WTC11 (cell line): ENCODE data around the gene CRB1. TPM values are rescaled to one million over a fixed set of nuclear protein-coding genes. Genes with fewer than 3 reads are reported as not detected.

ENCODE experiments used
- ATAC-seq: fragments of 200-7000 bp; cut with Tn5 transposase; 2 replicates; pipeline ENCODE4 v1.10.0; 2021; ENCODE audit warnings: mild to moderate bottlenecking, moderate library complexity
- CTCF ChIA-PET: fragments of 300-600 bp; sonication (Branson Sonifier 250); formaldehyde crosslinking; loops from one replicate; lab custom pipeline; 2021; ENCODE audit warnings: antibody characterized with exemption; lab: Charles Lee
- POLR2A ChIA-PET: fragments of 350-600 bp; sonication (Branson Sonifier 250); formaldehyde crosslinking; loops from one replicate; lab custom pipeline; 2021; ENCODE audit warnings: antibody characterized with exemption; lab: Charles Lee
- DNase-seq: peaks from one replicate; pipeline ENCODE4 v3.0.0; 2021; ENCODE audit warnings: low spot score
- H3K27ac Mint-ChIP-seq: 2 replicates; pipeline ENCODE4 v1.8.0; 2021; ENCODE audit warnings: mixed read lengths
- H3K27me3 Mint-ChIP-seq: 2 replicates; pipeline ENCODE4 v1.8.0; 2021; ENCODE audit warnings: low read depth, mild to moderate bottlenecking, moderate library complexity, mixed read lengths
- H3K36me3 Mint-ChIP-seq: 2 replicates; pipeline ENCODE4 v1.8.0; 2021; ENCODE audit warnings: mixed read lengths
- H3K4me1 Mint-ChIP-seq: 2 replicates; pipeline ENCODE4 v1.8.0; 2022; ENCODE audit warnings: mixed read lengths
- H3K4me3 Mint-ChIP-seq: 2 replicates; pipeline ENCODE4 v1.8.0; 2021; ENCODE audit warnings: mild to moderate bottlenecking, moderate library complexity, mixed read lengths
- H3K9me3 Mint-ChIP-seq: 2 replicates; pipeline ENCODE4 v1.8.0; 2021; ENCODE audit warnings: mixed read lengths
- ELF4 ChIP-seq: sonication (generic); formaldehyde crosslinking; IDR thresholded peaks from 2 replicates; pipeline ENCODE4 v1.8.1; 2022; ENCODE audit warnings: low read depth, mild to moderate bottlenecking, moderate library complexity, missing genetic modification reagents
- ESRRA ChIP-seq: sonication (generic); formaldehyde crosslinking; IDR thresholded peaks from 2 replicates; pipeline ENCODE4 v1.8.1; 2022; ENCODE audit warnings: mild to moderate bottlenecking, missing genetic modification reagents, borderline replicate concordance
- FOXP1 ChIP-seq: sonication (generic); formaldehyde crosslinking; IDR thresholded peaks from 2 replicates; pipeline ENCODE4 v1.8.0; 2022; ENCODE audit warnings: missing genetic modification reagents, mild to moderate bottlenecking, moderate library complexity, borderline replicate concordance
- GTF2I ChIP-seq: fragments of 250-450 bp; sonication (Bioruptor Pico); conservative IDR thresholded peaks from 2 replicates; pipeline ENCODE4 v1.4.0; 2021; ENCODE audit warnings: mild to moderate bottlenecking
- HMGA2 ChIP-seq: fragments of 250-450 bp; sonication (Bioruptor Pico); IDR thresholded peaks from 2 replicates; pipeline ENCODE4 v1.4.0; 2021; ENCODE audit warnings: mild to moderate bottlenecking, moderate library complexity
- JUN ChIP-seq: sonication (generic); formaldehyde crosslinking; IDR thresholded peaks from 2 replicates; pipeline ENCODE4 v1.8.0; 2023; ENCODE audit warnings: mild to moderate bottlenecking, missing genetic modification reagents
- NR1H2 ChIP-seq: sonication (generic); formaldehyde crosslinking; IDR thresholded peaks from 2 replicates; pipeline ENCODE4 v1.9.0; 2021; ENCODE audit warnings: mild to moderate bottlenecking, moderate library complexity, missing genetic modification reagents
- NR2C2 ChIP-seq: sonication (generic); formaldehyde crosslinking; IDR thresholded peaks from 2 replicates; pipeline ENCODE4 v1.8.0; 2022; ENCODE audit warnings: mild to moderate bottlenecking, missing genetic modification reagents
- PRRX2 ChIP-seq: fragments of 250-450 bp; sonication (Bioruptor Pico); IDR thresholded peaks from 2 replicates; pipeline ENCODE4 v1.8.0; 2021; ENCODE audit warnings: mild to moderate bottlenecking
- SMAD4 ChIP-seq: sonication (generic); formaldehyde crosslinking; IDR thresholded peaks from 2 replicates; pipeline ENCODE4 v1.8.0; 2022; ENCODE audit warnings: mild to moderate bottlenecking, missing genetic modification reagents
- SOX15 ChIP-seq: fragments of 250-450 bp; sonication (Bioruptor Pico); IDR thresholded peaks from 2 replicates; pipeline ENCODE4 v1.9.0; 2021; ENCODE audit warnings: mild to moderate bottlenecking
- TEAD1 ChIP-seq: sonication (generic); formaldehyde crosslinking; IDR thresholded peaks from 2 replicates; pipeline ENCODE4 v1.8.0; 2022; ENCODE audit warnings: mild to moderate bottlenecking, missing genetic modification reagents
- ZBTB21 ChIP-seq: sonication (generic); formaldehyde crosslinking; IDR thresholded peaks from 2 replicates; pipeline ENCODE4 v1.8.1; 2023; ENCODE audit warnings: mild to moderate bottlenecking, missing genetic modification reagents, borderline replicate concordance
- ZNF232 ChIP-seq: sonication (generic); formaldehyde crosslinking; IDR thresholded peaks from 2 replicates; pipeline ENCODE4 v1.8.0; 2022; ENCODE audit warnings: mild to moderate bottlenecking, missing genetic modification reagents
- ZNF416 ChIP-seq: fragments of 250-450 bp; sonication (Bioruptor Pico); IDR thresholded peaks from 2 replicates; pipeline ENCODE4 v1.9.0; 2021; ENCODE audit warnings: mild to moderate bottlenecking, inconsistent platforms
- ZNF423 ChIP-seq: fragments of 250-450 bp; sonication (Bioruptor Pico); IDR thresholded peaks from 2 replicates; pipeline ENCODE4 v2.1.2; 2022; ENCODE audit warnings: mild to moderate bottlenecking, moderate library complexity
- total RNA-seq: library from RNA; stranded (reverse); gene quantifications from 3 replicates; pipeline ENCODE4 v1.2.3, GENCODE V29; 2021
- TF ChIP-seq, protein P1 (sequence below): sonication (generic); formaldehyde crosslinking; IDR thresholded peaks from 2 replicates; pipeline ENCODE4 v1.8.0; 2022; ENCODE audit warnings: mild to moderate bottlenecking, missing genetic modification reagents
- TF ChIP-seq, protein P2 (sequence below): sonication (generic); formaldehyde crosslinking; IDR thresholded peaks from 2 replicates; pipeline ENCODE4 v1.8.0; 2022; ENCODE audit warnings: mild to moderate bottlenecking, missing genetic modification reagents
- TF ChIP-seq, protein P3 (sequence below): fragments of 250-450 bp; sonication (Bioruptor Pico); conservative IDR thresholded peaks from 2 replicates; pipeline ENCODE4 v1.9.0; 2021; ENCODE audit warnings: mild to moderate bottlenecking
- TF ChIP-seq, protein P4 (sequence below): sonication (generic); formaldehyde crosslinking; IDR thresholded peaks from 2 replicates; pipeline ENCODE4 v1.8.1; 2022; ENCODE audit warnings: mild to moderate bottlenecking, missing genetic modification reagents, moderate library complexity, borderline replicate concordance
- TF ChIP-seq, protein P5 (sequence below): fragments of 250-450 bp; sonication (Bioruptor Pico); IDR thresholded peaks from 2 replicates; pipeline ENCODE4 v2.1.2; 2022; ENCODE audit warnings: mild to moderate bottlenecking, moderate library complexity
- TF ChIP-seq, protein P6 (sequence below): sonication (generic); formaldehyde crosslinking; IDR thresholded peaks from 2 replicates; pipeline ENCODE4 v1.8.0; 2023; ENCODE audit warnings: missing genetic modification reagents
- TF ChIP-seq, protein P7 (sequence below): sonication (generic); formaldehyde crosslinking; IDR thresholded peaks from 2 replicates; pipeline ENCODE4 v1.8.0; 2023; ENCODE audit warnings: mild to moderate bottlenecking, missing genetic modification reagents
- TF ChIP-seq, protein P8 (sequence below): fragments of 250-450 bp; sonication (Bioruptor Pico); IDR thresholded peaks from 2 replicates; pipeline ENCODE4 v1.9.0; 2021; ENCODE audit warnings: mild to moderate bottlenecking

The CRB1 gene
- total RNA-seq, 1 experiment from 2014 or later = 0.11 TPM

DNA sequence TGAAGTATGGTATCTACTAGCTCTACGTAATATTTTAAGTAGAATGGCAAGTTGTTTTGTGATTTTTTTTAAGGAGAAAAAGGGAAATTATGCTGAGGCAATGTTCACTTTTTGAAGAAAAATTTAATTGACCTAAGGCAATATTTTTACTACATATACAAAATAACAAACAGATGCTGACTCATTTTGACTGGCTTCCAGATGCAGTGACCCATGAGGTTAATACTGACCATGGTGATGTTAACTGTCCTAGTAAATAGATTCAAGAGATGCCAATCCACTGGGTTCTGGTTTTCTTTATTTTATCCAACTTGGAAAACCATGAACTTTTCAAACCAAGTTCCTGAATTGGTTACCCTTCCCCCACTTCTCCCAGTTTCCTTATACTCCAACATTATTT is 154.9 kb downstream of the CRB1 start:
- DNase-seq (no peak), ATAC-seq (no peak)
- TF ChIP-seq, protein P1, sequence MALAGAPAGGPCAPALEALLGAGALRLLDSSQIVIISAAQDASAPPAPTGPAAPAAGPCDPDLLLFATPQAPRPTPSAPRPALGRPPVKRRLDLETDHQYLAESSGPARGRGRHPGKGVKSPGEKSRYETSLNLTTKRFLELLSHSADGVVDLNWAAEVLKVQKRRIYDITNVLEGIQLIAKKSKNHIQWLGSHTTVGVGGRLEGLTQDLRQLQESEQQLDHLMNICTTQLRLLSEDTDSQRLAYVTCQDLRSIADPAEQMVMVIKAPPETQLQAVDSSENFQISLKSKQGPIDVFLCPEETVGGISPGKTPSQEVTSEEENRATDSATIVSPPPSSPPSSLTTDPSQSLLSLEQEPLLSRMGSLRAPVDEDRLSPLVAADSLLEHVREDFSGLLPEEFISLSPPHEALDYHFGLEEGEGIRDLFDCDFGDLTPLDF = no peak
- no peak for TF ChIP-seq ZBTB21 (CRISPR knock-in tag)
- POLR2A ChIA-PET = no interaction called here
- Mint-ChIP-seq H3K27ac (no peak overlapping the region), H3K4me1 (no peaks in the 10 kb centered on the region), H3K9me3 (no peaks in the 10 kb centered on the region), H3K27me3 (no peaks in the 10 kb centered on the region), H3K4me3 (no peak overlapping the region), H3K36me3 (no peaks in the 10 kb centered on the region)
- CTCF ChIA-PET = no interaction called here

DNA sequence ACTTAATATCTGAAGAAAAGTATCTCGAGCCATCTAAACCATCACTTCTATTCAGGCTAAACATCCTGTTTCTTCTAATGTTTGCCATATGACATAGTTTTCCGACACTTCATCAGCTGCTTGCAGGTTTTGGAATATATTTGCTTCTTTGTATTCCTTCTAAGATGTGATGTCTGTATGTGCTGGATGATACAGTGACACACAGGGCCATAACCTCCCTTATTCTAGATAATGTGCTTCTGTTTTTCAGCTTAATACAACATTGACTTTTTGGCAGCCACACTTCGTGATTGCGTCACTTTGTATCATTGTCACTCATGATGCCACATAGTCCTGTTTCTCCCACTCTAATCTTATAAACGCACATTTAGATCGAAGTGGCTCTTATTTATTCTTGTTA is 156.3 kb downstream of the CRB1 start:
- H3K27me3 Mint-ChIP-seq = no peaks in the 10 kb centered on the region
- H3K36me3 Mint-ChIP-seq = no peaks in the 10 kb centered on the region
- no peak overlapping the region for H3K4me3 Mint-ChIP-seq
- CTCF ChIA-PET = no interaction called here
- no peak overlapping the region for H3K27ac Mint-ChIP-seq
- peaks cover 6% of the 10 kb centered on the region for H3K4me1 Mint-ChIP-seq
- H3K9me3 Mint-ChIP-seq = no peaks in the 10 kb centered on the region
- DNase-seq (no peak), ATAC-seq (no peak)
- TF ChIP-seq NR2C2 (CRISPR knock-in tag) (no peak), ESRRA (CRISPR knock-in tag) (no peak), ZNF232 (no peak), SOX15 (no peak), FOXP1 (CRISPR knock-in tag) (no peak)
- TF ChIP-seq, protein P2, sequence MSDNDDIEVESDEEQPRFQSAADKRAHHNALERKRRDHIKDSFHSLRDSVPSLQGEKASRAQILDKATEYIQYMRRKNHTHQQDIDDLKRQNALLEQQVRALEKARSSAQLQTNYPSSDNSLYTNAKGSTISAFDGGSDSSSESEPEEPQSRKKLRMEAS = no peak
- TF ChIP-seq, protein P3, sequence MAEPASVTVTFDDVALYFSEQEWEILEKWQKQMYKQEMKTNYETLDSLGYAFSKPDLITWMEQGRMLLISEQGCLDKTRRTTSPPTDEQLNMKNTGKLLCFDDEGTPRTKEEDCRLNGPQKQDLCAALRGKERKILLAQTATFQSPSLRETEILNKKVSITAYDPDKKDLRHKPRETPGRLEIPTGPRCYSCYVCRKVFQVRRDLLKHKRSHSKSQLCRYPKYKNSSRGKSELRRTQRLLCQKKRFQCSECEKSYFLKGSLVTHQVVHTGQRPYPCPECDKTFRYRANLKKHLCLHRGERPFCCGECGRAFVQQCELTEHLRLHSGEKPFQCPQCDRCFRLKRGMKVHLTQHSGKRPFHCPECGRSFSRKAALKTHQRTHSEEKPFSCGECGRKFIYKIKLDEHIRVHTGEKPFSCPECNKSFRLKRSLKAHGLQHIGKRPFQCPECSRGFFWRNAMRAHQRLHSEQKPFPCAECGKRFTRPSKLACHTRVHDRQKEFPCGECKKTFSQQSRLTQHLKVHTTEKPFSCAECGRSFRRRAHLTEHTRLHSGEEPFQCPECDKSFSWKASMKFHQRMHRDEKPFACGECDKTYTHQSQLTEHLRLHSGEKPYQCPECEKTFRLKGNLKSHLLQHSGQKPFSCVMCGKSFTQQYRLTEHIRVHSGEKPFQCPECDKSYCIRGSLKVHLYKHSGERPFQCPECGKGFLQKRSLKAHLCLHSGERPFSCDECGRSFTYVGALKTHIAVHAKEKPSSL = no peak
- TF ChIP-seq, protein P4, sequence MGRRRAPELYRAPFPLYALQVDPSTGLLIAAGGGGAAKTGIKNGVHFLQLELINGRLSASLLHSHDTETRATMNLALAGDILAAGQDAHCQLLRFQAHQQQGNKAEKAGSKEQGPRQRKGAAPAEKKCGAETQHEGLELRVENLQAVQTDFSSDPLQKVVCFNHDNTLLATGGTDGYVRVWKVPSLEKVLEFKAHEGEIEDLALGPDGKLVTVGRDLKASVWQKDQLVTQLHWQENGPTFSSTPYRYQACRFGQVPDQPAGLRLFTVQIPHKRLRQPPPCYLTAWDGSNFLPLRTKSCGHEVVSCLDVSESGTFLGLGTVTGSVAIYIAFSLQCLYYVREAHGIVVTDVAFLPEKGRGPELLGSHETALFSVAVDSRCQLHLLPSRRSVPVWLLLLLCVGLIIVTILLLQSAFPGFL (CRISPR knock-in tag) = no peak
- TF ChIP-seq, protein P5, sequence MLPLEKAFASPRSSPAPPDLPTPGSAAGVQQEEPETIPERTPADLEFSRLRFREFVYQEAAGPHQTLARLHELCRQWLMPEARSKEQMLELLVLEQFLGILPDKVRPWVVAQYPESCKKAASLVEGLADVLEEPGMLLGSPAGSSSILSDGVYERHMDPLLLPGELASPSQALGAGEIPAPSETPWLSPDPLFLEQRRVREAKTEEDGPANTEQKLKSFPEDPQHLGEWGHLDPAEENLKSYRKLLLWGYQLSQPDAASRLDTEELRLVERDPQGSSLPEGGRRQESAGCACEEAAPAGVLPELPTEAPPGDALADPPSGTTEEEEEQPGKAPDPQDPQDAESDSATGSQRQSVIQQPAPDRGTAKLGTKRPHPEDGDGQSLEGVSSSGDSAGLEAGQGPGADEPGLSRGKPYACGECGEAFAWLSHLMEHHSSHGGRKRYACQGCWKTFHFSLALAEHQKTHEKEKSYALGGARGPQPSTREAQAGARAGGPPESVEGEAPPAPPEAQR (CRISPR knock-in tag) = no peak
- TF ChIP-seq, all 79 proteins: peak for 0
- POLR2A ChIA-PET = no interaction called here

DNA sequence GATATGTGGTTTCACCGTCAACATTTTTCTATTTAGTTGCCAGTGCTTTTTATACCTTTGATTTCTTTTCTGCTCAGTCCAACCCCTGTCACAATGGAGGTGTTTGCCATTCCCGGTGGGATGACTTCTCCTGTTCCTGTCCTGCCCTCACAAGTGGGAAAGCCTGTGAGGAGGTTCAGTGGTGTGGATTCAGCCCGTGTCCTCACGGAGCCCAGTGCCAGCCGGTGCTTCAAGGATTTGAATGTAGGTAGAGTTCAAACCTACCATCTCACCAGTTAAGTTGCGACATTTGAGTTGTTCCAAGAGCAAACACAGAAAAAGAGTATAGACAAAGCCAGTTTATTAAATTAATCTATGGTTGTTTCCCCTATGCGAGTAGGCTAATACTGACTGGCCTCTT is 161.3 kb downstream of the CRB1 start:
- ATAC-seq = no peak
- no peaks in the 10 kb centered on the region for H3K9me3 Mint-ChIP-seq
- H3K36me3 Mint-ChIP-seq = no peaks in the 10 kb centered on the region
- DNase-seq = no peak
- no peak overlapping the region for H3K4me3 Mint-ChIP-seq
- ChIA-PET CTCF (no interaction called here), POLR2A (no interaction called here)
- H3K4me1 Mint-ChIP-seq = peaks cover 10% of the 10 kb centered on the region
- H3K27me3 Mint-ChIP-seq = no peaks in the 10 kb centered on the region
- H3K27ac Mint-ChIP-seq = peak overlapping the region; percentile 73; the same call in 1 of the 2 replicates
- TF ChIP-seq ZNF416 (CRISPR knock-in tag) (no peak), SMAD4 (CRISPR knock-in tag) (no peak), ZNF423 (CRISPR knock-in tag) (no peak), JUN (CRISPR knock-in tag) (no peak), ELF4 (CRISPR knock-in tag) (no peak), PRRX2 (CRISPR knock-in tag) (no peak), HMGA2 (CRISPR knock-in tag) (no peak), TEAD1 (CRISPR knock-in tag) (no peak), GTF2I (CRISPR knock-in tag) (no peak), NR1H2 (no peak)
- TF ChIP-seq, protein P6, sequence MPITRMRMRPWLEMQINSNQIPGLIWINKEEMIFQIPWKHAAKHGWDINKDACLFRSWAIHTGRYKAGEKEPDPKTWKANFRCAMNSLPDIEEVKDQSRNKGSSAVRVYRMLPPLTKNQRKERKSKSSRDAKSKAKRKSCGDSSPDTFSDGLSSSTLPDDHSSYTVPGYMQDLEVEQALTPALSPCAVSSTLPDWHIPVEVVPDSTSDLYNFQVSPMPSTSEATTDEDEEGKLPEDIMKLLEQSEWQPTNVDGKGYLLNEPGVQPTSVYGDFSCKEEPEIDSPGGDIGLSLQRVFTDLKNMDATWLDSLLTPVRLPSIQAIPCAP = no peak
- TF ChIP-seq, protein P7, sequence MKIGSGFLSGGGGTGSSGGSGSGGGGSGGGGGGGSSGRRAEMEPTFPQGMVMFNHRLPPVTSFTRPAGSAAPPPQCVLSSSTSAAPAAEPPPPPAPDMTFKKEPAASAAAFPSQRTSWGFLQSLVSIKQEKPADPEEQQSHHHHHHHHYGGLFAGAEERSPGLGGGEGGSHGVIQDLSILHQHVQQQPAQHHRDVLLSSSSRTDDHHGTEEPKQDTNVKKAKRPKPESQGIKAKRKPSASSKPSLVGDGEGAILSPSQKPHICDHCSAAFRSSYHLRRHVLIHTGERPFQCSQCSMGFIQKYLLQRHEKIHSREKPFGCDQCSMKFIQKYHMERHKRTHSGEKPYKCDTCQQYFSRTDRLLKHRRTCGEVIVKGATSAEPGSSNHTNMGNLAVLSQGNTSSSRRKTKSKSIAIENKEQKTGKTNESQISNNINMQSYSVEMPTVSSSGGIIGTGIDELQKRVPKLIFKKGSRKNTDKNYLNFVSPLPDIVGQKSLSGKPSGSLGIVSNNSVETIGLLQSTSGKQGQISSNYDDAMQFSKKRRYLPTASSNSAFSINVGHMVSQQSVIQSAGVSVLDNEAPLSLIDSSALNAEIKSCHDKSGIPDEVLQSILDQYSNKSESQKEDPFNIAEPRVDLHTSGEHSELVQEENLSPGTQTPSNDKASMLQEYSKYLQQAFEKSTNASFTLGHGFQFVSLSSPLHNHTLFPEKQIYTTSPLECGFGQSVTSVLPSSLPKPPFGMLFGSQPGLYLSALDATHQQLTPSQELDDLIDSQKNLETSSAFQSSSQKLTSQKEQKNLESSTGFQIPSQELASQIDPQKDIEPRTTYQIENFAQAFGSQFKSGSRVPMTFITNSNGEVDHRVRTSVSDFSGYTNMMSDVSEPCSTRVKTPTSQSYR = no peak
- TF ChIP-seq, protein P8, sequence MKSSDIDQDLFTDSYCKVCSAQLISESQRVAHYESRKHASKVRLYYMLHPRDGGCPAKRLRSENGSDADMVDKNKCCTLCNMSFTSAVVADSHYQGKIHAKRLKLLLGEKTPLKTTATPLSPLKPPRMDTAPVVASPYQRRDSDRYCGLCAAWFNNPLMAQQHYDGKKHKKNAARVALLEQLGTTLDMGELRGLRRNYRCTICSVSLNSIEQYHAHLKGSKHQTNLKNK = no peak
